PC-3 (cell line): ENCODE results near the gene GRB2.

ENCODE experiments used
- EZH2 ChIP-seq: fragments of 300-600 bp; sonication (generic); IDR thresholded peaks from one replicate; pipeline ENCODE4 v1.6.1; 2017; ENCODE audit warnings: antibody characterized with exemption, mild to moderate bottlenecking, low read length; ENCODE audit not compliant: unreplicated experiment
- TF ChIP-seq, protein P1 (sequence below): fragments of 300-600 bp; sonication (generic); conservative IDR thresholded peaks from 2 replicates; pipeline ENCODE4 v1.5.1; 2017; ENCODE audit warnings: antibody characterized with exemption, low read depth, mild to moderate bottlenecking, low read length

- TF ChIP-seq, protein P1, sequence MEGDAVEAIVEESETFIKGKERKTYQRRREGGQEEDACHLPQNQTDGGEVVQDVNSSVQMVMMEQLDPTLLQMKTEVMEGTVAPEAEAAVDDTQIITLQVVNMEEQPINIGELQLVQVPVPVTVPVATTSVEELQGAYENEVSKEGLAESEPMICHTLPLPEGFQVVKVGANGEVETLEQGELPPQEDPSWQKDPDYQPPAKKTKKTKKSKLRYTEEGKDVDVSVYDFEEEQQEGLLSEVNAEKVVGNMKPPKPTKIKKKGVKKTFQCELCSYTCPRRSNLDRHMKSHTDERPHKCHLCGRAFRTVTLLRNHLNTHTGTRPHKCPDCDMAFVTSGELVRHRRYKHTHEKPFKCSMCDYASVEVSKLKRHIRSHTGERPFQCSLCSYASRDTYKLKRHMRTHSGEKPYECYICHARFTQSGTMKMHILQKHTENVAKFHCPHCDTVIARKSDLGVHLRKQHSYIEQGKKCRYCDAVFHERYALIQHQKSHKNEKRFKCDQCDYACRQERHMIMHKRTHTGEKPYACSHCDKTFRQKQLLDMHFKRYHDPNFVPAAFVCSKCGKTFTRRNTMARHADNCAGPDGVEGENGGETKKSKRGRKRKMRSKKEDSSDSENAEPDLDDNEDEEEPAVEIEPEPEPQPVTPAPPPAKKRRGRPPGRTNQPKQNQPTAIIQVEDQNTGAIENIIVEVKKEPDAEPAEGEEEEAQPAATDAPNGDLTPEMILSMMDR = no peak
- TF ChIP-seq EZH2 = no peak
These were observed 23.3 kb upstream of the GRB2 start for GRCh38 chr17:75428543-75429469.
